ENCODE results near the gene B4GALT2.

- TF ChIP-seq, protein P1, sequence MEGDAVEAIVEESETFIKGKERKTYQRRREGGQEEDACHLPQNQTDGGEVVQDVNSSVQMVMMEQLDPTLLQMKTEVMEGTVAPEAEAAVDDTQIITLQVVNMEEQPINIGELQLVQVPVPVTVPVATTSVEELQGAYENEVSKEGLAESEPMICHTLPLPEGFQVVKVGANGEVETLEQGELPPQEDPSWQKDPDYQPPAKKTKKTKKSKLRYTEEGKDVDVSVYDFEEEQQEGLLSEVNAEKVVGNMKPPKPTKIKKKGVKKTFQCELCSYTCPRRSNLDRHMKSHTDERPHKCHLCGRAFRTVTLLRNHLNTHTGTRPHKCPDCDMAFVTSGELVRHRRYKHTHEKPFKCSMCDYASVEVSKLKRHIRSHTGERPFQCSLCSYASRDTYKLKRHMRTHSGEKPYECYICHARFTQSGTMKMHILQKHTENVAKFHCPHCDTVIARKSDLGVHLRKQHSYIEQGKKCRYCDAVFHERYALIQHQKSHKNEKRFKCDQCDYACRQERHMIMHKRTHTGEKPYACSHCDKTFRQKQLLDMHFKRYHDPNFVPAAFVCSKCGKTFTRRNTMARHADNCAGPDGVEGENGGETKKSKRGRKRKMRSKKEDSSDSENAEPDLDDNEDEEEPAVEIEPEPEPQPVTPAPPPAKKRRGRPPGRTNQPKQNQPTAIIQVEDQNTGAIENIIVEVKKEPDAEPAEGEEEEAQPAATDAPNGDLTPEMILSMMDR (IDR thresholded peaks at IDR 0.05) = no peak
- TF ChIP-seq EZH2 (IDR thresholded peaks at IDR 0.05) (no peak), EZH2phosphoT487 (IDR thresholded peaks at IDR 0.05) (no peak)
These were observed 37.3 kb downstream of the B4GALT2 start for GRCh38 chr1:44016041-44016889.
